Smooth muscle cell (in vitro differentiated cells): ENCODE results near the gene RCOR1. TPM values are rescaled to one million over a fixed set of nuclear protein-coding genes. Genes with fewer than 3 reads are reported as not detected.

Experiments
- DNase-seq: peaks from one replicate; lab custom pipeline; 2025; ENCODE audit not compliant: unreplicated experiment; lab: John Stamatoyannopoulos, UW
- H2AFZ ChIP-seq: fragments of 200-600 bp; sonication (generic); 2 replicates; pipeline ENCODE4 v1.6.0; 2016; ENCODE audit warnings: antibody characterized with exemption, low read depth, mild to moderate bottlenecking
- H3F3A ChIP-seq: fragments of 200-600 bp; sonication (generic); 2 replicates; pipeline ENCODE4 v1.6.0; 2017; ENCODE audit warnings: antibody characterized with exemption, low read depth
- H3K27ac ChIP-seq: fragments of 200-600 bp; sonication (generic); 2 replicates; pipeline ENCODE4 v1.5.1; 2016; ENCODE audit warnings: low read depth, mild to moderate bottlenecking
- H3K27me3 ChIP-seq: fragments of 200-600 bp; sonication (generic); 2 replicates; pipeline ENCODE4 v1.6.1; 2016; ENCODE audit warnings: low read depth, mild to moderate bottlenecking
- H3K36me3 ChIP-seq: fragments of 200-600 bp; sonication (generic); 2 replicates; pipeline ENCODE4 v1.5.1; 2016; ENCODE audit warnings: low read depth
- H3K4me1 ChIP-seq: fragments of 200-600 bp; sonication (generic); 2 replicates; pipeline ENCODE4 v1.5.1; 2016; ENCODE audit warnings: low read depth
- H3K4me2 ChIP-seq: fragments of 200-600 bp; sonication (generic); 2 replicates; pipeline ENCODE4 v1.6.0; 2016; ENCODE audit warnings: mild to moderate bottlenecking
- H3K4me3 ChIP-seq: fragments of 200-600 bp; sonication (generic); 2 replicates; pipeline ENCODE4 v1.5.1; 2016; ENCODE audit warnings: mild to moderate bottlenecking
- H3K79me2 ChIP-seq: fragments of 200-600 bp; sonication (generic); 2 replicates; pipeline ENCODE4 v1.6.0; 2016; ENCODE audit warnings: low read depth, mild to moderate bottlenecking
- H3K9ac ChIP-seq: fragments of 200-600 bp; sonication (generic); 2 replicates; pipeline ENCODE4 v1.6.0; 2016; ENCODE audit warnings: low read depth
- H3K9me3 ChIP-seq: fragments of 200-600 bp; sonication (generic); replicated peaks from 2 replicates; pipeline ENCODE4 v1.5.1; 2016; ENCODE audit warnings: low read depth
- H4K20me1 ChIP-seq: fragments of 200-600 bp; sonication (generic); 2 replicates; pipeline ENCODE4 v1.6.0; 2016; ENCODE audit warnings: low read depth
- CTCF ChIP-seq: fragments of 200-600 bp; sonication (generic); IDR thresholded peaks from 2 replicates; pipeline ENCODE4 v1.5.1; 2017; ENCODE audit warnings: borderline replicate concordance, mild to moderate bottlenecking, antibody characterized with exemption; ENCODE audit not compliant: insufficient read depth, poor library complexity, severe bottlenecking
- WGBS: methylation state at CpG from one replicate; pipeline ENCODE4 v1.1.7; 2016; ENCODE audit warnings: low lambda C conversion rate; 5-methylcytosine and 5-hydroxymethylcytosine counted together
- polyA plus RNA-seq: library from polyadenylated mRNA; unstranded; fragments of >200 nt; fragmentation: Nextera tagmentation; extraction: Ambion mirVana; gene quantifications from 2 replicates; pipeline ENCODE4 v1.2.1, GENCODE V29; 2016
- total RNA-seq: library from RNA; depleted of rRNA; stranded (reverse); fragments of >200 nt; gene quantifications from 2 replicates; pipeline ENCODE4 v1.2.3, GENCODE V29; 2014

RCOR1 gene
- total and polyA plus RNA-seq, 2 experiments from 2014 or later, result 4.4 to 29.3 TPM

GRCh38 chr14:102722646-102723045, 130.2 kb downstream of the RCOR1 start:
- Histone ChIP-seq H4K20me1 (peaks cover 51% of the 10 kb centered on the region), H3K9ac (no peak overlapping the region), H3K4me3 (no peak overlapping the region), H3K27ac (no peak overlapping the region), H3K36me3 (peaks cover 15% of the 10 kb centered on the region), H3K79me2 (no peaks in the 10 kb centered on the region), H3K4me2 (no peak overlapping the region), H3F3A (peaks cover 9% of the 10 kb centered on the region), H2AFZ (no peak overlapping the region), H3K9me3 (no peaks in the 10 kb centered on the region), H3K4me1 (peaks cover under 1% of the 10 kb centered on the region), H3K27me3 (no peaks in the 10 kb centered on the region)
- DNase-seq, result no peak
- TF ChIP-seq CTCF, result no peak
- WGBS, result 96% methylated on average over 4 of the region's 4 CpGs

- Histone ChIP-seq H3K9me3 (no peaks in the 10 kb centered on the region), H3K4me3 (no peak overlapping the region), H3K79me2 (no peaks in the 10 kb centered on the region), H3K9ac (no peak overlapping the region), H4K20me1 (peaks cover 50% of the 10 kb centered on the region), H2AFZ (no peak overlapping the region), H3K4me2 (no peak overlapping the region), H3F3A (peaks cover 3% of the 10 kb centered on the region), H3K27me3 (no peaks in the 10 kb centered on the region), H3K36me3 (peaks cover 15% of the 10 kb centered on the region), H3K27ac (no peak overlapping the region), H3K4me1 (no peaks in the 10 kb centered on the region)
- DNase-seq, result no peak
- WGBS, result 98% methylated on average over 5 of the region's 5 CpGs
- no peak for TF ChIP-seq CTCF
Measured at GRCh38 chr14:102723650-102724049, 131.2 kb downstream of the RCOR1 start.

GRCh38 chr14:102726191-102726949, 133.9 kb downstream of the RCOR1 start:
- Histone ChIP-seq H3K27ac (no peak overlapping the region), H2AFZ (no peak overlapping the region), H3K36me3 (peaks cover 10% of the 10 kb centered on the region), H3F3A (no peaks in the 10 kb centered on the region), H3K4me1 (no peaks in the 10 kb centered on the region), H4K20me1 (peaks cover 31% of the 10 kb centered on the region), H3K9ac (no peak overlapping the region), H3K4me2 (no peak overlapping the region), H3K79me2 (no peaks in the 10 kb centered on the region), H3K9me3 (no peaks in the 10 kb centered on the region), H3K27me3 (no peaks in the 10 kb centered on the region), H3K4me3 (no peak overlapping the region)
- WGBS, result 90% methylated on average over 19 of the region's 19 CpGs
- no peak for DNase-seq
- TF ChIP-seq CTCF, result no peak
